ENCODE results near the gene ANKIB1.

DNA sequence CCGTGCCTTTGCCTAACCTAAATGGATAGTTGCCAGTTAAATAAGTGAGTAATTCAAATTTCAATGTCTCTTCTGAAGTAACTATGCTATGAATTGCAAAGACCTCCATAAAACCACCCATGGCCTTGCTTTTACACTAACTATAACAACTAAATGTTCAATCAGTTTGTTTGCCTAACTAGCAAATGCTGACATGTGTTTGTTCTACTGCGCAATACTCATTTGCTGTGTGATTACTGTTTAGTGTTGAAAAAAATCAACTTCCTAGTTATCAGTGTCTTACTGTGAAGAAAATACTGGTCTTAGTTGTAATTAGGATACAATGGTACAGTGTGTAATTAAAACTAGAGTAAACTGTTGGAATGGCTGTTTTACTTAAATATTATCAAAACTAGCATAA is 154.2 kb downstream of the ANKIB1 start:
- TF ChIP-seq, protein P1, sequence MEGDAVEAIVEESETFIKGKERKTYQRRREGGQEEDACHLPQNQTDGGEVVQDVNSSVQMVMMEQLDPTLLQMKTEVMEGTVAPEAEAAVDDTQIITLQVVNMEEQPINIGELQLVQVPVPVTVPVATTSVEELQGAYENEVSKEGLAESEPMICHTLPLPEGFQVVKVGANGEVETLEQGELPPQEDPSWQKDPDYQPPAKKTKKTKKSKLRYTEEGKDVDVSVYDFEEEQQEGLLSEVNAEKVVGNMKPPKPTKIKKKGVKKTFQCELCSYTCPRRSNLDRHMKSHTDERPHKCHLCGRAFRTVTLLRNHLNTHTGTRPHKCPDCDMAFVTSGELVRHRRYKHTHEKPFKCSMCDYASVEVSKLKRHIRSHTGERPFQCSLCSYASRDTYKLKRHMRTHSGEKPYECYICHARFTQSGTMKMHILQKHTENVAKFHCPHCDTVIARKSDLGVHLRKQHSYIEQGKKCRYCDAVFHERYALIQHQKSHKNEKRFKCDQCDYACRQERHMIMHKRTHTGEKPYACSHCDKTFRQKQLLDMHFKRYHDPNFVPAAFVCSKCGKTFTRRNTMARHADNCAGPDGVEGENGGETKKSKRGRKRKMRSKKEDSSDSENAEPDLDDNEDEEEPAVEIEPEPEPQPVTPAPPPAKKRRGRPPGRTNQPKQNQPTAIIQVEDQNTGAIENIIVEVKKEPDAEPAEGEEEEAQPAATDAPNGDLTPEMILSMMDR (IDR thresholded peaks at IDR 0.05): no peak
- no peak for TF ChIP-seq POLR2A (IDR thresholded peaks at IDR 0.05)
